Activated naive CD4-positive, alpha-beta T cell treated with anti-CD3 and anti-CD28 coated beads, Interleukin-2, amount 10 ng/mL, durations not matched to agents 7 days and 5 days (primary cell): ENCODE data around the gene LLGL2.

Source experiments
- CTCF ChIA-PET: fragments of 350-600 bp; sonication (Branson Sonifier 250); formaldehyde crosslinking; loops from one replicate; lab custom pipeline; 2021; ENCODE audit warnings: antibody characterized with exemption; lab: Charles Lee
- DNase-seq: peaks from one replicate; pipeline ENCODE4 v3.0.0-alpha.2; 2020
- H3K27ac Mint-ChIP-seq: one replicate; pipeline ENCODE4 v1.8.0; 2021; ENCODE audit warnings: mild to moderate bottlenecking, moderate library complexity, mixed read lengths
- H3K27me3 Mint-ChIP-seq: one replicate; pipeline ENCODE4 v1.8.0; 2021; ENCODE audit warnings: mild to moderate bottlenecking, mixed read lengths
- H3K36me3 Mint-ChIP-seq: one replicate; pipeline ENCODE4 v1.8.0; 2021; ENCODE audit warnings: mixed read lengths
- H3K4me1 Mint-ChIP-seq: one replicate; pipeline ENCODE4 v1.8.0; 2021; ENCODE audit warnings: mixed read lengths
- H3K4me3 Mint-ChIP-seq: one replicate; pipeline ENCODE4 v1.8.0; 2021; ENCODE audit warnings: mild to moderate bottlenecking, moderate library complexity, mixed read lengths
- H3K9me3 Mint-ChIP-seq: one replicate; pipeline ENCODE4 v1.8.0; 2021; ENCODE audit warnings: mixed read lengths

LLGL2 gene

GRCh38 chr17:75563063-75563758 lies 37.7 kb downstream of the LLGL2 start:
- Mint-ChIP-seq H3K4me1 (no peaks in the 10 kb centered on the region), H3K9me3 (no peaks in the 10 kb centered on the region), H3K27ac (no peak overlapping the region), H3K4me3 (no peak overlapping the region), H3K36me3 (no peaks in the 10 kb centered on the region), H3K27me3 (no peaks in the 10 kb centered on the region)
- CTCF ChIA-PET: no interaction called here
- no peak for DNase-seq

- no peak for DNase-seq
- no peaks in the 10 kb centered on the region for H3K27me3 Mint-ChIP-seq
- H3K4me1 Mint-ChIP-seq: no peaks in the 10 kb centered on the region
- H3K36me3 Mint-ChIP-seq: no peaks in the 10 kb centered on the region
- CTCF ChIA-PET: no interaction called here
- H3K27ac Mint-ChIP-seq: no peak overlapping the region
- no peak overlapping the region for H3K4me3 Mint-ChIP-seq
- no peaks in the 10 kb centered on the region for H3K9me3 Mint-ChIP-seq
These were observed 38.7 kb downstream of the LLGL2 start for GRCh38 chr17:75564195-75564594.

- H3K9me3 Mint-ChIP-seq: no peaks in the 10 kb centered on the region
- H3K4me3 Mint-ChIP-seq: no peak overlapping the region
- H3K36me3 Mint-ChIP-seq: no peaks in the 10 kb centered on the region
- CTCF ChIA-PET: no interaction called here
- H3K4me1 Mint-ChIP-seq: no peaks in the 10 kb centered on the region
- no peak for DNase-seq
- H3K27ac Mint-ChIP-seq: no peak overlapping the region
- H3K27me3 Mint-ChIP-seq: no peaks in the 10 kb centered on the region
These were observed 39.6 kb downstream of the LLGL2 start for GRCh38 chr17:75565066-75565465.

GRCh38 chr17:75565618-75566017 lies 40.1 kb downstream of the LLGL2 start:
- no peaks in the 10 kb centered on the region for H3K4me1 Mint-ChIP-seq
- no peak overlapping the region for H3K4me3 Mint-ChIP-seq
- no peaks in the 10 kb centered on the region for H3K27me3 Mint-ChIP-seq
- no peak overlapping the region for H3K27ac Mint-ChIP-seq
- no peak for DNase-seq
- no peaks in the 10 kb centered on the region for H3K9me3 Mint-ChIP-seq
- CTCF ChIA-PET: no interaction called here
- H3K36me3 Mint-ChIP-seq: no peaks in the 10 kb centered on the region

GRCh38 chr17:75566416-75566815 lies 40.9 kb downstream of the LLGL2 start:
- no peak for DNase-seq
- Mint-ChIP-seq H3K9me3 (no peaks in the 10 kb centered on the region), H3K4me1 (peaks cover 3% of the 10 kb centered on the region), H3K4me3 (no peak overlapping the region), H3K36me3 (no peaks in the 10 kb centered on the region), H3K27me3 (no peaks in the 10 kb centered on the region), H3K27ac (no peak overlapping the region)
- CTCF ChIA-PET: no interaction called here

- CTCF ChIA-PET: no interaction called here
- no peaks in the 10 kb centered on the region for H3K36me3 Mint-ChIP-seq
- no peak overlapping the region for H3K4me3 Mint-ChIP-seq
These were observed 41.3 kb downstream of the LLGL2 start for GRCh38 chr17:75566834-75567233.

GRCh38 chr17:75568412-75569255 lies 43.1 kb downstream of the LLGL2 start:
- H3K4me1 Mint-ChIP-seq: peaks cover 3% of the 10 kb centered on the region

More at GRCh38 chr17:75566834-75567233, 41.3 kb downstream of the LLGL2 start:
- H3K27me3 Mint-ChIP-seq: no peaks in the 10 kb centered on the region
- H3K4me1 Mint-ChIP-seq: peaks cover 3% of the 10 kb centered on the region
- DNase-seq: no peak
- H3K9me3 Mint-ChIP-seq: no peaks in the 10 kb centered on the region
- no peak overlapping the region for H3K27ac Mint-ChIP-seq

GRCh38 chr17:75570034-75570676 lies 44.7 kb downstream of the LLGL2 start:
- Mint-ChIP-seq H3K4me1 (peaks cover 3% of the 10 kb centered on the region), H3K27ac (no peak overlapping the region), H3K27me3 (no peaks in the 10 kb centered on the region), H3K36me3 (no peaks in the 10 kb centered on the region), H3K4me3 (no peak overlapping the region), H3K9me3 (no peaks in the 10 kb centered on the region)
- no peak for DNase-seq
- CTCF ChIA-PET: no interaction called here

More at GRCh38 chr17:75568412-75569255, 43.1 kb downstream of the LLGL2 start:
- H3K36me3 Mint-ChIP-seq: no peaks in the 10 kb centered on the region
- H3K27me3 Mint-ChIP-seq: no peaks in the 10 kb centered on the region
- no peak overlapping the region for H3K4me3 Mint-ChIP-seq
- H3K27ac Mint-ChIP-seq: no peak overlapping the region
- no peaks in the 10 kb centered on the region for H3K9me3 Mint-ChIP-seq
- CTCF ChIA-PET: no interaction called here
- DNase-seq: no peak

- no peak for DNase-seq
- H3K36me3 Mint-ChIP-seq: no peaks in the 10 kb centered on the region
- H3K4me3 Mint-ChIP-seq: no peak overlapping the region
- no peak overlapping the region for H3K27ac Mint-ChIP-seq
- CTCF ChIA-PET: interaction anchor here (1.3 kb wide), 1 partner anchor 30 kb away, joined by 4 read pairs; no protein-coding TSS in a partner anchor
- H3K9me3 Mint-ChIP-seq: no peaks in the 10 kb centered on the region
- peaks cover 6% of the 10 kb centered on the region for H3K27me3 Mint-ChIP-seq
- peaks cover 3% of the 10 kb centered on the region for H3K4me1 Mint-ChIP-seq
These were observed 45.3 kb downstream of the LLGL2 start for GRCh38 chr17:75570772-75571171.

GRCh38 chr17:75571197-75571884 lies 45.8 kb downstream of the LLGL2 start:
- Mint-ChIP-seq H3K4me3 (no peak overlapping the region), H3K27ac (no peak overlapping the region)

GRCh38 chr17:75571885-75572215 lies 46.4 kb downstream of the LLGL2 start:
- Mint-ChIP-seq H3K4me3 (no peak overlapping the region), H3K36me3 (no peaks in the 10 kb centered on the region), H3K27me3 (peaks cover 9% of the 10 kb centered on the region), H3K4me1 (peaks cover 3% of the 10 kb centered on the region), H3K9me3 (no peaks in the 10 kb centered on the region), H3K27ac (no peak overlapping the region)
- no peak for DNase-seq
- CTCF ChIA-PET: interaction anchor here (1.3 kb wide), 1 partner anchor 29 kb away, joined by 4 read pairs; no protein-coding TSS in a partner anchor

More at GRCh38 chr17:75571197-75571884, 45.8 kb downstream of the LLGL2 start:
- H3K36me3 Mint-ChIP-seq: no peaks in the 10 kb centered on the region
- no peaks in the 10 kb centered on the region for H3K9me3 Mint-ChIP-seq
- H3K4me1 Mint-ChIP-seq: peaks cover 3% of the 10 kb centered on the region
- peaks cover 9% of the 10 kb centered on the region for H3K27me3 Mint-ChIP-seq
- CTCF ChIA-PET: interaction anchor here (1.3 kb wide), 1 partner anchor 30 kb away, joined by 4 read pairs; no protein-coding TSS in a partner anchor
- DNase-seq: peak; percentile 37

- Mint-ChIP-seq H3K27ac (no peak overlapping the region), H3K9me3 (no peaks in the 10 kb centered on the region), H3K4me1 (peaks cover 3% of the 10 kb centered on the region), H3K36me3 (no peaks in the 10 kb centered on the region), H3K27me3 (peaks cover 15% of the 10 kb centered on the region), H3K4me3 (no peak overlapping the region)
- CTCF ChIA-PET: no interaction called here
- no peak for DNase-seq
These were observed 47.4 kb downstream of the LLGL2 start for GRCh38 chr17:75572713-75573539.

- Mint-ChIP-seq H3K27me3 (peaks cover 15% of the 10 kb centered on the region), H3K4me1 (peaks cover 3% of the 10 kb centered on the region), H3K9me3 (no peaks in the 10 kb centered on the region), H3K27ac (no peak overlapping the region), H3K4me3 (no peak overlapping the region), H3K36me3 (no peaks in the 10 kb centered on the region)
- CTCF ChIA-PET: no interaction called here
- DNase-seq: no peak
These were observed 48.1 kb downstream of the LLGL2 start for GRCh38 chr17:75573540-75573957.
